Kidney (tissue), 14 donors: ENCODE measurements around the gene CAMTA1. TPM values are rescaled to one million over a fixed set of nuclear protein-coding genes. Genes with fewer than 3 reads are reported as not detected.

Experiments
- DNase-seq, 5 donors: peaks; one replicate each; pipeline ENCODE4 v3.0.0-alpha.2; 2013 to 2020
- FAIRE-seq: peaks from 2 replicates; lab custom pipeline; 2012; peaks lifted over from hg19 to GRCh38; lab: Jason Lieb, UNC
- H3K27ac ChIP-seq, 2 donors: one replicate each; pipeline ENCODE4 v1.7.0; 2013; ENCODE audit warnings: low read depth in 2 of 2, low read length in 2 of 2, inconsistent platforms in 1 of 2
- H3K27me3 ChIP-seq: one replicate; pipeline ENCODE4 v1.7.1; 2013; ENCODE audit warnings: low read length, inconsistent platforms; ENCODE audit not compliant: control insufficient read depth, insufficient read depth
- H3K36me3 ChIP-seq, 3 donors: one replicate each; pipeline versions ENCODE4 v1.7.0 to v1.7.1; 2013; ENCODE audit warnings: low read length in 3 of 3, control low read depth in 1 of 3, inconsistent platforms in 1 of 3; ENCODE audit not compliant: insufficient read depth in 3 of 3, control insufficient read depth in 2 of 3
- H3K4me1 ChIP-seq, 3 donors: one replicate each; pipeline versions ENCODE4 v1.7.0 to v1.7.1; 2013; ENCODE audit warnings: low read length in 3 of 3, inconsistent platforms in 1 of 3, low read depth in 1 of 3; ENCODE audit not compliant: control insufficient read depth in 2 of 3, insufficient read depth in 2 of 3
- H3K4me3 ChIP-seq, 3 donors: one replicate each; pipeline versions ENCODE4 v1.7.0 to v1.8.1; 2013; ENCODE audit warnings: low read length in 3 of 3, control low read depth in 1 of 3, inconsistent platforms in 1 of 3
- H3K9ac ChIP-seq, 3 donors: one replicate each; pipeline versions ENCODE4 v1.7.0 to v1.7.1; 2013; ENCODE audit warnings: low read length in 3 of 3, control low read depth in 1 of 3, inconsistent platforms in 1 of 3
- H3K9me3 ChIP-seq, 3 donors: one replicate each; pipeline versions ENCODE4 v1.7.0 to v1.7.1; 2013; ENCODE audit warnings: low read length in 3 of 3, control low read depth in 1 of 3, inconsistent platforms in 1 of 3; ENCODE audit not compliant: control insufficient read depth in 2 of 3, insufficient read depth in 1 of 3
- CTCF ChIP-seq: IDR thresholded peaks from 3 replicates; pipeline ENCODE4 v1.5.1; 2012; ENCODE audit warnings: mild to moderate bottlenecking, moderate library complexity, borderline replicate concordance; ENCODE audit not compliant: insufficient read depth; ENCODE audit errors: extremely low read depth
- intact Hi-C: fragments of 100-400 bp; cut with DNase I; formaldehyde crosslinking; loops from one replicate; pipeline ENCODE4 v1.11.1; 2022
- polyA plus RNA-seq: library from polyadenylated mRNA; stranded (reverse); fragments of 350-450 nt; fragmentation: Illumina TruSeq; extraction: RNeasy Lipid Tissue Mini Kit (QIAGEN cat#74804); gene quantifications from one replicate; pipeline ENCODE4 v1.2.3, GENCODE V29; 2014; ENCODE audit warnings: low read depth, low replicate concordance; ENCODE audit not compliant: insufficient read depth
- total RNA-seq: library from RNA; stranded (reverse); fragmentation: NEBNext Ultra II Directional; extraction: Animal tissue kit (Norgen Biotek cat#: 25700); gene quantifications from one replicate; pipeline ENCODE4 v1.2.1, GENCODE V29; 2021
- donor health status: control.
- donor health status: control.
- donor health status: control.
- donor health status: control.
- donor health status: control.
- donor health status: DM: yes; HTN: yes; CAD: no.
- donor health status: Normal renal cell carcinoma (clear cell type).

CAMTA1 gene
- total and polyA plus RNA-seq, 2 donors from 2014 or later: 79.0 to 170 TPM

- peak overlapping the region; percentile 49 to 68 for H3K27ac ChIP-seq
These were observed 16.7 kb downstream of the CAMTA1 start for GRCh38 chr1:6801966-6802365.

GRCh38 chr1:6802454-6802853 lies 17.2 kb downstream of the CAMTA1 start:
- peak overlapping the region; percentile 49 to 68 for H3K27ac ChIP-seq

More at GRCh38 chr1:6801966-6802365, 16.7 kb downstream of the CAMTA1 start:
- Histone ChIP-seq H3K9ac (peak overlapping the region in 1 of 3 donors; percentile 9), H3K4me1 (peaks cover 0 to 25% (median 17%) of the 10 kb centered on the region in 3 donors), H3K4me3 (no peak overlapping the region), H3K9me3 (no peaks in the 10 kb centered on the region), H3K27me3 (no peaks in the 10 kb centered on the region), H3K36me3 (no peaks in the 10 kb centered on the region)
- no peak for TF ChIP-seq CTCF
- FAIRE-seq: no peak
- DNase-seq: no peak
- intact Hi-C loops: no loop called here

GRCh38 chr1:6802893-6803292 lies 17.6 kb downstream of the CAMTA1 start:
- no peak for FAIRE-seq
- no peak for TF ChIP-seq CTCF

More at GRCh38 chr1:6802454-6802853, 17.2 kb downstream of the CAMTA1 start:
- Histone ChIP-seq H3K9ac (no peak overlapping the region), H3K4me1 (peaks cover 0 to 25% (median 17%) of the 10 kb centered on the region in 3 donors), H3K36me3 (no peaks in the 10 kb centered on the region), H3K9me3 (no peaks in the 10 kb centered on the region), H3K4me3 (no peak overlapping the region), H3K27me3 (no peaks in the 10 kb centered on the region)
- DNase-seq: no peak
- no peak for TF ChIP-seq CTCF
- intact Hi-C loops: no loop called here
- no peak for FAIRE-seq

GRCh38 chr1:6803357-6803756 lies 18.1 kb downstream of the CAMTA1 start:
- H3K4me1 ChIP-seq: peaks cover 0 to 32% (median 17%) of the 10 kb centered on the region in 3 donors
- TF ChIP-seq CTCF: no peak
- DNase-seq (no peak), FAIRE-seq (no peak)
- H3K27ac ChIP-seq: peak overlapping the region in 1 of 2 donors; percentile 43
- H3K27me3 ChIP-seq: no peaks in the 10 kb centered on the region
- H3K9me3 ChIP-seq: no peaks in the 10 kb centered on the region
- no peaks in the 10 kb centered on the region for H3K36me3 ChIP-seq
- no peak overlapping the region for H3K4me3 ChIP-seq
- H3K9ac ChIP-seq: no peak overlapping the region
- intact Hi-C loops: no loop called here

More at GRCh38 chr1:6802893-6803292, 17.6 kb downstream of the CAMTA1 start:
- H3K9ac ChIP-seq: no peak overlapping the region
- no peaks in the 10 kb centered on the region for H3K27me3 ChIP-seq
- DNase-seq: no peak
- H3K4me3 ChIP-seq: no peak overlapping the region
- no peaks in the 10 kb centered on the region for H3K9me3 ChIP-seq
- H3K27ac ChIP-seq: peak overlapping the region in 1 of 2 donors; percentile 43
- H3K36me3 ChIP-seq: no peaks in the 10 kb centered on the region
- peaks cover 0 to 28% (median 17%) of the 10 kb centered on the region in 3 donors for H3K4me1 ChIP-seq
- intact Hi-C loops: no loop called here
